NCI-H748 treated with DMSO at 0.1 percent for 48 hours (cell line): ENCODE data around the gene NDUFA3.

Experiments
- DNase-seq: peaks from one replicate; lab custom pipeline; 2025; lab: John Stamatoyannopoulos, UW

NDUFA3 gene

GRCh38 chr19:54137699-54138488 is 35.2 kb downstream of the NDUFA3 start, which contains the start of gene CNOT3:
Gene CNOT3, plus strand, starts transcription at chr19:54137762. Its CDS starts 5,217 bp downstream, at chr19:54142979.
- no peak for DNase-seq

DNA sequence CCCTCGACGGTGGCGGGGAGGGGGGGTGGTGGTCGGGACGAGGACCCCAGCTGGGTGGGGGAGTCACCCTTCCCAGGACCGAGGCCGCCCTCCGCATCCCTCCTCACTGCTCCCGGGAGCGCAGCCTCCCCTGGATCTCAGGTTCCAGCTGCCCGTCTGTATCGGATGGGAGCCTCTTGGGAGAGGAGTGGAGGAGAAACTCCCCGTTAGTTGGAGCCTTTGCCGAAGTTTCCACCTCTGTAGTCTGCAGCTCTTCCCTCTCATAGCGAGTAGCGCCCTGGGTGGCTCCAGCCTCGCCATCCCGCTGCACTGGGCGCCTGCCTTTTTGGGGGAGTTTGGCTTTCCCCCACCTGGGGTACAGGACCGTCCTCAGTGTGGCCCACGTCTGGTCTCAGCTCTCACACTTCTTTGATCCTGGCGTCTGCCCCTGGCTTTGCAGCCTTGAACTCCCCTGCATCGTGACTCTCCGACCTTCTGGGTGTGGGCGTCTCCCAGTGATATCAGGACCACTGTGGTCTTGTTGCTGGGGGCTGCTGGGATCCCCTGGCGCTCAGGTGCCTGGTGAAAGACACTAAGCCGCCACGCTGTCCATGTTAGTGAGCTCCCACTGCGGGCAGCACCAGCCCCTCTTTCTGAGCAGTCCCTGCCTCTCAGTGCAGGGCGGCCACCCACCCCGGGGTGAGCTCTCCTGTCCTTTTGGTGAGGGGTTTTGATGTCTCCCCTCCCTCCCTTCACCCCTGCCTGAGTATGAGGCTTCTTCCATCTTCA is 36.0 kb downstream of the NDUFA3 start:
- no peak for DNase-seq

DNA sequence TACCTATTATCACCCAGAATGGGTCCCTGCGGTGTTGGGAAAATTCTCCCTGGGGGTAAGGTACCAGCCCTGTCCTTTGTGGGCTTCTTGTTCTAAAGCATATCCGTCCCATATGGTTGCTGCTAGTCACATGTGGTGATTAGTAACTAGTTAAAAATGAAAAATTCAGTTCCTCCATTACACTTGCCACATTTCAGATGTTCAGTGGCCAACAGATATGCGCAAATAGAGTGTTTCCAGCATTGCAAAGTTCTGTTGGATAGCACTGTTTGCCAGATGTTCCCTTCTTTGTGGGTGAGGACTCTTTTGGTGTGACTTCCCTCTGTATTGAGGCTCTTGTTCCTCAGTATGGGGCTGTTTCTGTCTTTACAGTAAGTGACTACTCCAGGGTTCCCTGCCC is 38.7 kb downstream of the NDUFA3 start:
- no peak for DNase-seq

GRCh38 chr19:54142166-54142780 is 39.6 kb downstream of the NDUFA3 start:
- no peak for DNase-seq

- no peak for DNase-seq
Observed at GRCh38 chr19:54145541-54146158, 43.0 kb downstream of the NDUFA3 start.

- no peak for DNase-seq
Observed at GRCh38 chr19:54147676-54148075, 45.0 kb downstream of the NDUFA3 start.

- DNase-seq = no peak
Observed at GRCh38 chr19:54148158-54148557, 45.5 kb downstream of the NDUFA3 start.

DNA sequence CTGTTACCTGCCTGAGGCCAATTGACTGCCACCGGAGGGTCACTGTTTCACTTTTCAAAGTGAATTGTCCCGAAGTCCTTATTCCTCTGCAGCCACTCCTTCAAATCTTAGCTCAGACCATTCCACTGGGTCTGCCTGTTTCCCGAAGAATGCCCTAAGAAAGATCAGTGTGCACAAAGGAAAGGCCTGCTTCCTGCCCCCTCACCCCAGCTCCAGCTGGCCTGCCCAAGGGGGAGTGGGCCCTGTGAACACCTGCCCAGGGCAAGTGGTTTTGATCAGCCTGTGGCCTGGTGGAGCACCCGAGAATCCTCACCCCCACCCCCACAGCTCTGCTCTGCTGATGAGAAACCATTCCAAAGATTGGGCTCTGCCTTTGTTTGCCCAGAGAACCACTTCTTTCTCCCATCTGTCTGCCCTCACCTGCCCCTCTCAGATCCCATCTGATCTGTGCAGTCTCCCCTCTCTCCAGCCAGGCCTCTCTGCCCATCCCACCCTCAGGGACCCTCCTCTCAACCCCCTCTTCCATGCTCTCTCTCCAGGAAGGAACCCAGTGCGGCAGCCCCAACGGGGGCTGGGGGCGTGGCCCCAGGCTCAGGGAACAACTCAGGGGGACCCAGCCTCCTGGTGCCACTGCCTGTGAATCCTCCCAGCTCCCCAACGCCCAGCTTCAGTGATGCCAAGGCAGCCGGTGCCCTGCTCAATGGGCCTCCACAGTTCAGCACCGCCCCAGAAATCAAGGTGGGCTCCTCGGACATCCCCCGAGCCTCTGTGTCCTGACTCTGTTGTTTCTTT is 46.6 kb downstream of the NDUFA3 start:
- DNase-seq = no peak

DNA sequence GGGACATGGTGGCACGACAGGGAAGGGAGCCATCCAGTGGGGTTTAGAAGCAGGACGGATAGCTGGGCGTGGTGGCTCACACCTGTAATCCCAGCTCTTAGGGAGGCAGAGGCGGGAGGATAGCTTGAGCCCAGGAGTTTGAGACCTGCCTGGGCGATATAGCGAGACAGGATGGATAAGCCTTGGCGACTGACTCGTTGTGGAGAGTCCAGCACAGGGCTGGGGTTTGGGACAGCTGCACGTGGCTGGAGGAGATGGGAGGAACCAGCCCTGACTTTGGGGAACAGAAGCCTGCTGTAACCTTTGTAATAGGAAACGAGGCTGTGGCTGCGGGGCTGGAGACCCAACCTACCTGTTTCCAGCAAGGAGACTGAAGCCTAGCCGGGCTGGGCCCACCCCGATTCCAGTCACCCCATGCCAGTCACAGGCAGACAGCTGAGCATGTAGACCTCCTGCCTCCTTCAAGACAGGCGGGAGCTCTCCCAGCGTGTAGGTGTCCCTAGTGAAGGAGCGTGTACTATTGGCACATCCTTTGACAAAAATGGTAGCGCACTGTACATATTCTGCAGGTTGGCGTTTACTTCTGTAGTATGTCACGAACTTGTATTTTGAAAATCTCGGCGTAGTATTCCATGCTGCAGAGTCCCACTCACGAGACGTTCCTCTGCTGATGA is 48.8 kb downstream of the NDUFA3 start:
- DNase-seq = no peak

DNA sequence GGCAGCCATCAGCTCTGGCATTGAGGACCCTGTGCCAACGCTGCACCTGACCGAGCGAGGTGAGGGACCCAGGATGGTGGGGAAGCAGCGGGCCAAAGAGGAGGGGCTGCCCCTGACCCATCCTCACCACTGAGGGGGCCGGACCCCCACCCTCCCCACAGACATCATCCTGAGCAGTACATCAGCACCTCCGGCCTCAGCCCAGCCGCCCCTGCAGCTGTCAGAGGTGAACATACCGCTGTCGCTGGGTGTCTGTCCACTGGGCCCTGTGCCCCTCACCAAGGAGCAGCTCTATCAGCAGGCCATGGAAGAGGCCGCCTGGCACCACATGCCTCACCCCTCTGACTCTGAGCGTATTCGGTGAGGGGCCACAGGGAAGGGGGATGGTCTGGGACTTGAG is 49.6 kb downstream of the NDUFA3 start:
- no peak for DNase-seq

DNA sequence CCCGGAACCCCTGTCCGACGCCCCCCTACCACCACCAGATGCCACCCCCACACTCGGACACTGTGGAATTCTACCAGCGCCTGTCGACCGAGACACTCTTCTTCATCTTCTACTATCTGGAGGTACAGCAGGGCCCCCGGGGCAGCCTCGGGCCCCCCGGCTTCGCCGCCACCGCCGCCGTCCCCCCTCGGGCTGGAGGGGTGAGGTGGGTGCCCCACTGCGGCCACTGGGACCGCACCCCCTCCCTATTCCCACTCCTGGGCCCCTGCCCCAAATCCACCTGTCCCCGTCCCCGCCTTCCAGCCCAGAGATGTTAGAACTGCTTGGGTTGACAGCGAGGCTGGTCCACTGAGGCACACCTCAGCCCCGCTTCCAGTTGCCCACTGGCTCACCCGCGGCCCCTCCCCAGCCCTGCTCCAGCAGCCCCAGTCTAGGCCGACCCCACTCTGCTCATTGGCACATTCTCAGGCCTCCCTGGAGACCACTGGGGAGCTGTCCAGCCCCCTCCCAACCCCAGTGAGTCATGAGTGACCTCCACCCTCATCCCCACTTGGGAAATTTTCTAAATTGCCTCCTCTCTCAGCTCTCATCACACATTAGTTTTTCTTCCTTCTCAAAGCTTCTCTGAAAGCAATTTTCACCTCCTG is 50.3 kb downstream of the NDUFA3 start:
- no peak for DNase-seq

DNA sequence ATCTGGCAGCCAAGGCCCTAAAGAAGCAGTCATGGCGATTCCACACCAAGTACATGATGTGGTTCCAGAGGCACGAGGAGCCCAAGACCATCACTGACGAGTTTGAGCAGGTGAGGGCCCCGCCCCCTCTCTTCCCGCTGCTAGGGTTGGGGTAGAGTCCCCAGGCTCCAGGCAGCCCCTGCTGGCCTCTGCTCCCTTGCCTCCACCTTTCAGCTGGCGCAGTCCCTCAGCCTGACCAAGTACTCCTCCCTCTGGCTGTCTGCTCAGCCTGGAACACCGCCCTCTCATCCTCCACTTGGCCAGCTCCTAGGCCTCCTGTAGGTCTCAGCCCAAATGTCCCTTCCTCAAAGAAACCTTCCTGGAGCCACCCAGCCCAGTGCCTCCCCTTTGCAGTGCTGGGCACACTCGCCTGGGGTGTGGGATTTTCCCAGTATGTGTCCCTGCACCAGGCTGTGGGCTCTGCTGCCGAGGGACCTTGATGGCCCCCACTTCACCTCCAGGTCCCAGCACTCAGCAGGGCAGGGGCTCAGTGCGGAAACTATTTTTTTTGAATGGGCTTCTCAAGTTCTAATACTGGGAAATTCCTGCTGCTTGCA is 51.2 kb downstream of the NDUFA3 start:
- no peak for DNase-seq

- no peak for DNase-seq
Observed at GRCh38 chr19:54154603-54155345, 52.1 kb downstream of the NDUFA3 start.

DNA sequence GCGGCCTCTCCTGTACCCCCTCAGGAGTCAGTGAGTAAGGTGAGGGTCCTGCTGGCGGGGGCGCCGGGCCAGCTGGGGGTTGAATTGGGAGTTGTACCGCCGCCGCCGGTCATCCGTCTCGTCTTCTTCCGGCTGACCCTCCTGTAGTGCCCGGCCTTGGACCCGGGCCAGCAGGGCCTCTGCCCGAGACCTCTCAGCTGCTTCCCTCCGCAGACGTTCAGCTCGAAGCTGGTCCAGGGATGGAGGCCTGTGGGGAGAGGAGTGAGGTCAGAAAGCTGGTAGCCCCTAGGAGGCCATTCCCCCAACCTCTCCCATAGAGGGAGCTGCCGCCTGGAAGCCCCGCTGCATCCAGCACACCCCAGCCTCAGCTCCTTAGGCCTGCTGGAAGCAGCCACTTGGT is 53.0 kb downstream of the NDUFA3 start:
- no peak for DNase-seq

GRCh38 chr19:54156490-54156889 is 53.8 kb downstream of the NDUFA3 start:
- no peak for DNase-seq

DNA sequence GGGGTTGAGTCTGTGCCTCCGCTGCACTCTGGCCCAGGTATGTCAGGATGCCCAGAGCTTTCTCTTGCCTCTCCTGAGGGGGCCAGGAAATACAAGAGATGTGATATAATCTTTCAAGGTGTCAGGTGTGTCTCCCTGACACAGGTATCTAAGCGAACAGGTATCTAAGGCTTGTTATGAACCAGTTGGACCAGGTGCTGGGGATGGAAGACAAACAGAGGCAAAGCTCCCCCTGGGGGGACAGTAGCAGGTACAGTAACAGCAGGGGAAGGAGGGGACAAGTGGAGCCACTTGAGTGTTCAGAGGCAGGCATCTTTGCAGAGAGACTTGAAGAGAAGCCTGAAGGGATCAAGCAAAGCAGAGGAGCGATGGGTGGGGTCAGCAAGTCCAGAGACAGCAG is 54.3 kb downstream of the NDUFA3 start:
- no peak for DNase-seq
